AML-193 (cell line): Measurements from ENCODE around the gene AURKAIP1.
A peak's percentile ranks its signal among the peaks of the same experiment; 100 is the strongest.
"Not testable (repeated sequence)": the region's sequence is repeated elsewhere in the genome, so short reads cannot be mapped to it uniquely, and the experiment has no call there.

ENCODE experiments used
- DNase-seq, 2 experiments: peaks; one replicate each; lab custom pipeline; 2025; lab: John Stamatoyannopoulos, UW

AURKAIP1 gene

DNA sequence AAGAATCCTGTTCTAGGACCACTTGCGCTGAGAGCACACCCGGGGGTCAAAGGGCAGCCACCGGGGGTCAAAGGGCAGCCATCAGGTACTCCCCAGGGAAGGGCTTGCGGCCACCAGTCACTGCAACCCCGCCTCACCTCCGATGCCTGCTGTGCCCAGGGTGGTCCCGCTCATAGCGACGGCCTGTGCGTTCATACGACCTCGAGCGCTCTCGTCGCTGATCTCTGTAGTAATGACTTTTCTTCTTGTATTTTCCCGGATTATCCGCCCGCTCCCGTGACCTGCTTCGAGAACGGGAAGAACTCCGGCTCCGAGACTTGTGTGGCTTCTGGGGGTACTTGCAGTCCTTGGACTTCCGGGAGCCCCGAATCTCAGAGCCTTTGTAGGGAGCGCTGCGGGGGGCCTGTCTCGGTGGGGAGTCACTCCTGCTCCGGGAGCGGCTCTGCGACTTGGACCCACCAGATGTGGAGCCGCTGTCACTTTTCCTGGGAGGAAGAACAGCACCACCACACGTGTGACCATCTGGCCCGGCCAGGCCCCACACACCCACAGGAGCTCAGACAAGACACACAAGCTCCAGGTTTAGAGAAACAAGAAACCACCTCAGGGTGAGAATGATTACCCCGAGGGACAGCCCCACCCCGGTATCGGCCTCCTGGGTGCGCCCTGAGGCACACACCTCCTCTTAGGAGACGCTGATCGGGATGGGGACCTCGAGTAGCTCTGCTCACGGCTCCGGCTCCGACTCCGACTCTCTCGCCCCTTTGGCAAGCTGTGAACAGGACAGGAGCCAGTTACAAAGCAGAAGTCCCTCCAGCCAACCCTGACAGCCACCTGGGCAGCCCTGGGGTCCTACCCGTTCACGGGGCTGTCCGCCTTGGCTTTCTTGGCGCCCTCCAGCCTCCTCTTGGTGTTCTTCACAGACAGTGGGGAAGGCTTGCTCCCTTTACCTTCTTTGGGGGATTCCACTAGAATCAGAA, 12.4 kb upstream of the AURKAIP1 start:
- DNase-seq: no peak

DNA sequence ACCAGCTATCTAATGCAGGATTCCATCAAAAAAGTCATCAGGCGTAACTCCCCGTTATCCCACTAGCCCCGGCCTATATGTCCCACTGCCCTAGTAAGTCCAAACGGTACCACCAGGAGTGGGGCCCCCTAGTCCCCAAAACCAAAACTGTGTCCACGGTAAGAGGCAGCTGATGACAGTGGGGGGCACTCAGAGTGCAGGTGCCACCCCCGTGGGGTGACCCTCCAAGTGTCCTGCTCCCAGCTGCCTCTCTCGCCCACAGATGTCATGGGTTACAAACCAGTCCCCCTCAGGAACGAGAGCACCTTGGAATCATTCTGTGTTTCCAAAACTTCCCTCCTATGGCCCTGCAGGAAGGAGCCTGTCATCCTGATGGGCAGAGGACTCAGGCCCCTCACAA, 10.9 kb upstream of the AURKAIP1 start:
- no peak for DNase-seq

DNA sequence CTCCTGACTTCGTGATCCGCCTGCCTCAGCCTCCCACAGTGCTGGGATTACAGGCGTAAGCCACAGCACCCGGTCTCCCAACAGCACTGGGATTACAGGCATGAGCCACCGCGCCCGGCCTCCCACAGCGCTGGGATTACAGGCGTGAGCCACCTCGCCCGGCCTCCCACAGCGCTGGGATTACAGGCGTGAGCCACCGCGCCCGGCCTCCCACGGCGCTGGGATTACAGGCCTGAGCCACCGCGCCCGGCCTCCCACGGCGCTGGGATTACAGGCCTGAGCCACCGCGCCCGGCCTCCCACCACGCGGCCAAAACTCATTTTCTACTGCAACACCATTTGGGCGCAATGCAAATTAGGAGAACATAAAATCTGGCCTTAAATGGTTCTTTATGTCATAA, 10.3 kb upstream of the AURKAIP1 start:
- DNase-seq: not testable (repeated sequence)

- DNase-seq: no peak
These were observed 6.3 kb upstream of the AURKAIP1 start for GRCh38 chr1:1381294-1381693.

DNA sequence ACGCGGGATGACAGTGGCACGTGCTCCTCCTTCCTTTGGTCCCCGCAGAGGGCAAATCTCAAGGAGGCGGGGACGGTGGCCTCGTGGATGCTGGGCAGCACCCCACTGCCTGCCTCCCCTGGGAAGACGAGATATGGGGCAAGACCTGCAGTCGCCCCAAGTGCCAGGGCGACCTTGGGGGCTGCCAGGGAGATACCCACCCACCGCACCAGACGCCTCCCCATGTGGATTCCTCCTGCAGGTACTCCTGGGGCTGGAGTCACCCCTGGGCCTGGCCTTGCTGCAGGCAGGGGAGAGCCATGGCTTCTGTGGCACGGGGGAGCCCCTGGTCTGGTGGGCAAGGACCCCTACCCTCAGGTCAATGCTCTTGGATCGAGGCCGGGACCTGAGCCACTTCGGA, 5.9 kb upstream of the AURKAIP1 start:
- DNase-seq: no peak

DNA sequence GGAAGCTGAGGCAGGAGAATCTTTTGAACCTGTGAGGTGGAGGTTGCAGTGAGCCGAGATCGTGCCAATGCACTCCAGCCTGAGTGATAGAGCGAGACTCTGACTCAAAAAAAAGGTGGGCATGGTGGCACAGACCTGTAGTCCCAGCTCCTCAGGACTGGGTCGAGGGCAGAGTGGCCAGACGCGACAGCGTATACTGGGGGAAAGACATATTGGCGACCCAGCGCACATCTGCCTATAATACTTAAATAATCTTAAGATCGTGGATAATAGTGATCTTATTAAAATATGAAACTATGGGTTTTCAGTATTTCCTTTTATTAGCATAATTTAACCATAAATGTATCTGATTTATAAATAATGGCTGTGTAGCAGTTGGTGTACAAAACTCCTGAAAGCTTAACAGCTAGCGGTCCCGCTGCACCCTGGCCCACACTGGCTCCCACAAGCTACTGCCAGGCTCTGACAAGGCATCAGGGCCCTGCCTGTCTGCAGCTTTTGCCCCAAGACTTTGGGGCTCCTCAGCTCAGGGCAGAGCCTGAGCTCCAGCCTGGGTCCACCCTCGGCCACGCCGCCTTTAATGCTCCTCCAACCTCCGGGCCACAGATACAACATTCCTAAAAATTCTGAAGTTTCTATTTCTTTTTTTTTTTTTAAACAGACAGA, 2.7 kb upstream of the AURKAIP1 start:
- DNase-seq: no peak

DNA sequence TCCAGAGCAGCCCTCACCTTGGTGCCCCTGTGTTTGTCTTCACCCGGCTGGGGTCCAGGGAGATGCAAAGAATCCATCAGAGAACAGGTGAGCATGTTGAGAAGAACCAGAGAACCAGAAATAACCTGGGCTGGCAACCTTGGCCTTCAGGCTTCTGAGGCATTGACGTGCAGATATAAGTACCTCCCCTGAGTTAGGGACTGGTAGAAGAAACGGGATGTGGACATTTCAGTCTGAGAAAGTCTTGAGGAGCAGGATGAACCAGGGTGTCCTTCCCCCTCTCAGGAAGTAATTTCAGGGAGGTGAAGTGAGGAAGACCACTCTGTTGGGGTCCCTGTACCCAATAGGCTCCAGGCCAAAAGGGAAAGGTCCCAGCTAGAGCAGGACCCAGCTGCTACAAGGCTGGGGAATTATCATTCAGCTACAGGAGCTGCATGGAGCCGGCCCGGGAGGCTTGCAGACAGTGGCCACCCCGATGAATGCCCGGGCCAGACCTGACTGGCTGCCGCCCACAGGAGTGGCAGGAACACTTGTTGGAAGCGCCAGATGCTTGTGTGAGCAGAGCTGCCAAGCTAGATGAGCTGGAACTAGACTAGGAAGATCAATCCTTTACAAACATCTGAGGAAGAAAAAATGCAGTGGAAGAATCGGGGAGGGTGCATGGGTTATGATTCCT, 1.7 kb upstream of the AURKAIP1 start:
- DNase-seq: no peak

DNA sequence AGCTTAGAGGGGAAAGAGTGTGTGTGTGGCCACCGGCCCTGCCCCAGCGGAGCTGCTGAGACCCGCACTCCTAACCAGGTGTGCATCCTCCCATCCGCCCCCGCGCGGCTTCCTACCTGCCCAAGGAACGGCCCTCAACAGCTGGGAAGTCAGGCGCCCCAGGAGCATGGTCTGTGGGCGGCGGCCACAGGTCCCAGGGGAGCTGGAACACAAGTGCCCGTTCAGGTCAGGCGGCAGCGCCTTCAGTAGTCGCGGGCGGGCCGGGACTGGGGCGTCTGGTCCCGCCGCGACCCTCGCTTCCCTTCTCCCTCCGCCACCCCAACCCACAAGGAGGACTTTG, 448 bp downstream of the AURKAIP1 start:
- no peak for DNase-seq

- DNase-seq: no peak
These were observed 1.0 kb downstream of the AURKAIP1 start for GRCh38 chr1:1373815-1374588.

GRCh38 chr1:1373051-1373814, 1.8 kb downstream of the AURKAIP1 start:
- DNase-seq: no peak

DNA sequence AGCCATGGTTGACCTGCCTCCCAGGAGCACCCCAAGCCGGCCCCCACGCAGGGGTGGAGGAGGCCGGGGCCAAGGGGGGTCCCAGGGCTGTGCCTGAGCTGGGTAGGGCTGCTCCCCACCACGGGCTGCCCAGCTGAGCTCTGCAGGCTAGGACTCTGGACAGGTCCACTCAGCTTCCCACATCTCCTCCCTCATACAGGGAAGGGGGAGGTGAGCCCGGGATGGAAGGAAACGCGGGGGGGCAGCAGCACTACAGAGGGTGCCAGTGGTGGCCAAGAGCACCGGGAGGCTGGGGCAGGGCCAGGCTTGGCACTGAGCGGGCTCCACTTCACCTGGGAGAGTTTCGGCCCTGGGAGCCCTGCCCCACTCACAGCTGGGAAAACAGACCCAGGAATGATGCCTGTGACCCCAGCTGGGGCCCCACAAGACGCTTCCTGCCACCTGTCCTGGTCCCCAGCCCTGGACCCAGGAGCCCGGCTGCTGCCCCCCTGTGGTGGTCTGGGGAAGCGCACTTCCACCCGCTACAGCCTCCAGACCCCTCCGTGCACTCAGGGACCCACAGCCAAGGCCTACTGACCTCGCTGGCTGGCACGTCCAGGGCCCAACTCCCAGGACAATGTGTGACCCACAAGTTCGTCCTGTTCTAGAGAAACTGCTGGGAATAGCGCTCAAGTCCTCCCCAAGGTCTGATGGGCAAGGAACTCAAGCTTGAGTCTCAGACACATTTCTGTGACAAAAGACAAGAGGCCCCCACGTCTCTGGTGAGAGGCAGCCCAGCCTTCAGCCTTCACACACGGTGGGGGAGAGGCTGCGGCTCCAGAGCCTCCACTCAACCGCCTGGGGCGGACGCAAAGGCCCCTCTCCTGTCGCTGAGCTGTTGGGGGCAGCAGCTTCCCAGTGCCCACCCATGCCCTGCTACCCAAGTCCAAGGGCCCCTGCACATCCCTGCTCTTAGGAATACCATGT, 3.0 kb downstream of the AURKAIP1 start:
- DNase-seq: peak; percentile 42 to 48

DNA sequence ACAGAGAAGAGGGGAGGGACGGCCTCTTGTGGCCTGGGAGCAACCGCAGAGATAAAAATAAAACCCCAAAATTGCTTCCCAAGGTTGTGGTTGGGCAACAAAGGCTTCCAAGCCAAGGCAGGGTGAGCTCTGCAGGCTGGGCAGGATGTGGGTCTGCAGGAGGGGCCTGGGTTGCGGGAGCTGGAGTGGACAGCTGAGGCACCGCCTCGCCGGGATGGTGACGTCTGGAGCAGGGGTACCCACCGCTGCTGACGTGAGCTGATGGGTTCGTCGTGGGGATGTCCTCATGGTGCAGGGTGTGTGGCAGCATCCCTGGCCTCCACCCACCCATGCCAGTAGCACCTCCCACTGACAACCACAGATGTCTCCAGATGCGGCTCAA, 3.7 kb downstream of the AURKAIP1 start:
- DNase-seq: peak in 1 of 2 experiments; percentile 6

DNA sequence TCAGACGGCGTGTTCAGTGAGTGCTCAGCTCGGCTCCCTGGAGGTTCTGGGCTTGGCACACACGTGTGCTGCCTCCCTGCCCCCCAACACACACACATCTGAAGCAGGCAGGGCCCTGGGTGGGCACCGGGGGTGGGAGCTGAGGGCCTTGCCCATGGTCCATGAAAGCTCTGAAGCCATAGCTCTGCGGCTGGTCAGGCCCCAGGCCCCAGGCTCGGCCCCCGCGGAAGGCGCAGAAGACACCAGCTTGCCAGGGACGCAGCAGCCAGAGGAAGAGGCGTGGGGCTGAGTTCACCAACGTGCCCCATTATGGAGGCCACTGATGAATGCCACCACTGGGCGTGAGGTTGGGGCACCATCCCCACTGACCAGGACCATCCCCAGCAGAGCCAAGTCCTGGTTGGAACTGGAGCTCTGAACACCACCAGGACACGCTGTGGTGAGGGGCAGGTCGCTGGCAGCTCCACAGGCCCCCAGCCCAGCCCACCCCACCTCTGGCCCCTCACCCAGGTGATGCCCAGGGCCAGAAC, 4.2 kb downstream of the AURKAIP1 start:
- no peak for DNase-seq

GRCh38 chr1:1370094-1370493, 4.9 kb downstream of the AURKAIP1 start:
- not testable (repeated sequence) for DNase-seq

DNA sequence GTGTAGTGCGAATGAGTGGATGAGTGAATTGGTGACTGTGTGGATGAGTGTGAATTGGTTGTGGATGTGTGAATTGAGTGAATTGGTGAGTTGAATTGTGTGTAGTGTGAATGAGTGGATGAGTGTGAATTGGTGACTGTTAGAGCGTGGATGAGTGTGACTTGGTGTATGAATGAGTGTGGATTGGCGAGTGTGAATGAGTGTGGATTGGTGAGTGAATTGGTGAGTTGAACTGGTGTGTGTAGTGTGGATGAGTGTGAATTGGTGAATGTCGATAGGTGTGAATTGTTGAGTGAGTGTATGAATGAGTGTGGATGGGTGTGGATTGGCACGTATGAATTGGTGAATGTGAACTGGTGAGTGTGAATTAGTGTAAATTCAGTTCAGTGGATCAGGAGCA, 7.7 kb downstream of the AURKAIP1 start:
- no peak for DNase-seq

GRCh38 chr1:1366699-1367066, 8.3 kb downstream of the AURKAIP1 start:
- DNase-seq: no peak

GRCh38 chr1:1365875-1366698, 8.9 kb downstream of the AURKAIP1 start:
- DNase-seq: no peak

- DNase-seq: no peak
These were observed 10.7 kb downstream of the AURKAIP1 start for GRCh38 chr1:1364266-1364665.

- DNase-seq: no peak
These were observed 13.0 kb downstream of the AURKAIP1 start for GRCh38 chr1:1361982-1362423.
